ENCODE measurements around the gene PIK3R6.

GRCh38 chr17:8910969-8911604 lies 43.6 kb upstream of the PIK3R6 start:
- TF ChIP-seq POLR2AphosphoS5 (IDR thresholded peaks at IDR 0.05; ENCODE audit: low read length), result no peak
- TF ChIP-seq SUZ12 (IDR thresholded peaks at IDR 0.05; ENCODE audit: unreplicated experiment), result no peak
- no peak for TF ChIP-seq CREB1 (IDR thresholded peaks at IDR 0.05; ENCODE audit: low read depth)
- no peak for TF ChIP-seq ZSCAN29 (IDR thresholded peaks at IDR 0.05)
- no peak for TF ChIP-seq HDAC2 (IDR thresholded peaks at IDR 0.05)
- TF ChIP-seq NFYA (IDR thresholded peaks at IDR 0.05; ENCODE audit: borderline replicate concordance, low read depth, low read length), result no peak
- TF ChIP-seq NFYB (IDR thresholded peaks at IDR 0.05; ENCODE audit: insufficient read depth, low read depth, low read length), result no peak
- TF ChIP-seq CEBPB (IDR thresholded peaks at IDR 0.05; ENCODE audit: borderline replicate concordance in 1 of 2, low read depth in 2 of 2, low read length in 2 of 2), result no peak
- no peak for TF ChIP-seq PBX3 (IDR thresholded peaks at IDR 0.05; ENCODE audit: insufficient replicate concordance, low read depth, low read length)
- TF ChIP-seq JUND (IDR thresholded peaks at IDR 0.05; ENCODE audit: low read depth, low read length), result no peak

Measured in GM12878 (cell line).